ENCODE results near the gene KLHL40. TPM values are rescaled to one million over a fixed set of nuclear protein-coding genes. Genes with fewer than 3 reads are reported as not detected.

The KLHL40 gene
- total and polyA plus RNA-seq, 2 experiments from 2014 or later = not detected

DNA sequence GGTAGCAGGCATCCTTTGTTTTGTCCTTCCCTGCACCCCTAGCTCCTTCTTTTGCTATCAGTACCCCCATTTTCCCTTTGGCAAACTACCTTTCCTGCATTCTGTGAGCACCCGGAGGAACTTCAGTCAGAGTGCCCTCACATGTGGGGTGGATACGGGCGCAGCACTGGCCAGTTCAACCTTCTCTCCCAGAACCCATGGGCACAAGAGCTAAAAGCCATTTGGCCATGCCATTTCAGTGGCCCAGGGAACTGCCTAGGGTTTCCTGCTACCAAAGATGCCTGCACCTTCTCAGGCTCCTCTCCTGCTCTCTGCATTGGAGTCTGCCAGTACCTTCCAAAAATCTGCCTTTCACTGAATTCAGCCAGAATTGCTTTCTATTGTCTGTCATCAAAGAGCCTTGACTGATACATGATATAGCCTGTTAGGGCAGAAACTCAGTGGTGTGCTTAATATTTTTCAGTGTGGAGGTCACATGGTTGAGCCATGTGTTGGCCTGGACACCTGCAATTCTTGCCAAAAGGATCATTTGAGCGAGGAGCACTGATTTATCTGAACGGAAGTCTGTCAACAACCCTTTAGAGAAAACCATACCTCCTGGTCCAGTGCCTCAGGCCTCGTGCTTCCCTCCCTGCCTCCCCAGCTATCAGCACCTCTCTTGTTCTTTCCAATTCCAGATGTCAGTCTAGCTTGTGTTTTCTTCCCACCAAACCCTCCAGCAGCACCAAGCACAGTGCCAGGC, 44.2 kb downstream of the KLHL40 start:
- Histone ChIP-seq H4K20me1 (ENCODE audit: insufficient read depth, poor library complexity, severe bottlenecking) (no peaks in the 10 kb centered on the region), H3K27me3 (no peaks in the 10 kb centered on the region), H3K4me1 (ENCODE audit: insufficient read depth) (no peaks in the 10 kb centered on the region), H3K27ac (no peak overlapping the region), H2AFZ (no peak overlapping the region), H3K4me3 (no peak overlapping the region), H3K9me3 (ENCODE audit: low read depth) (no peaks in the 10 kb centered on the region), H3K79me2 (no peaks in the 10 kb centered on the region), H3K9me2 (replicated peaks; ENCODE audit: insufficient read depth) (no peaks in the 10 kb centered on the region), H3K4me2 (no peak overlapping the region), H3K36me3 (replicated peaks; ENCODE audit: insufficient read depth, low read depth) (no peaks in the 10 kb centered on the region)
- DNase-seq (ENCODE audit: low spot score) = no peak
- TF ChIP-seq EZH2 (IDR thresholded peaks at IDR 0.05; ENCODE audit: borderline replicate concordance) = no peak
- TF ChIP-seq, protein P1, sequence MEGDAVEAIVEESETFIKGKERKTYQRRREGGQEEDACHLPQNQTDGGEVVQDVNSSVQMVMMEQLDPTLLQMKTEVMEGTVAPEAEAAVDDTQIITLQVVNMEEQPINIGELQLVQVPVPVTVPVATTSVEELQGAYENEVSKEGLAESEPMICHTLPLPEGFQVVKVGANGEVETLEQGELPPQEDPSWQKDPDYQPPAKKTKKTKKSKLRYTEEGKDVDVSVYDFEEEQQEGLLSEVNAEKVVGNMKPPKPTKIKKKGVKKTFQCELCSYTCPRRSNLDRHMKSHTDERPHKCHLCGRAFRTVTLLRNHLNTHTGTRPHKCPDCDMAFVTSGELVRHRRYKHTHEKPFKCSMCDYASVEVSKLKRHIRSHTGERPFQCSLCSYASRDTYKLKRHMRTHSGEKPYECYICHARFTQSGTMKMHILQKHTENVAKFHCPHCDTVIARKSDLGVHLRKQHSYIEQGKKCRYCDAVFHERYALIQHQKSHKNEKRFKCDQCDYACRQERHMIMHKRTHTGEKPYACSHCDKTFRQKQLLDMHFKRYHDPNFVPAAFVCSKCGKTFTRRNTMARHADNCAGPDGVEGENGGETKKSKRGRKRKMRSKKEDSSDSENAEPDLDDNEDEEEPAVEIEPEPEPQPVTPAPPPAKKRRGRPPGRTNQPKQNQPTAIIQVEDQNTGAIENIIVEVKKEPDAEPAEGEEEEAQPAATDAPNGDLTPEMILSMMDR (IDR thresholded peaks at IDR 0.05; ENCODE audit: poor library complexity) = no peak
- WGBS (ENCODE audit: low lambda C conversion rate, missing lambda C conversion rate) = 84% methylated on average over 6 of the region's 6 CpGs

DNA sequence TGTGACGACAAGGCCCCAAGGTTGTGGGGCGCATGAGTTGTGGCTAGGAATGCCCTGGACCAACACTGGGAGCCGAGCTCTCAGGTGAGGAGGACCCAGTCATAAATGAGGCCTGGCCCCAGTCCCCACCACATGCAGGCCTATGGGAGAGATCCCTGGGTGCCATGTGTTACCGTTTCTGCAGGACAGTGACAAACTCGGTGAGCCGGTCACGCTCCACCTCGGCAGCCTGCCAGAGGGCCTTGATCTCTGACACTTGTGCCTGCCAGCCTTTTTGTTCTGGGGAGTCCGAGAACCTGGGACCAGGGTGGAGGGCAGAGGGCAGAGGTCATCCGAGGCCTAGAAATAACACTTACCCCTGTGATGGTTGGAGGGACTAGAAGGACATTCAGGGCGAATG, 45.0 kb downstream of the KLHL40 start:
- Histone ChIP-seq H3K27me3 (no peaks in the 10 kb centered on the region), H4K20me1 (ENCODE audit: insufficient read depth, poor library complexity, severe bottlenecking) (no peaks in the 10 kb centered on the region), H3K36me3 (replicated peaks; ENCODE audit: insufficient read depth, low read depth) (no peaks in the 10 kb centered on the region), H3K4me3 (no peak overlapping the region), H2AFZ (no peak overlapping the region), H3K79me2 (no peaks in the 10 kb centered on the region), H3K4me2 (no peak overlapping the region), H3K9me2 (replicated peaks; ENCODE audit: insufficient read depth) (no peaks in the 10 kb centered on the region), H3K4me1 (ENCODE audit: insufficient read depth) (no peaks in the 10 kb centered on the region), H3K27ac (no peak overlapping the region), H3K9me3 (ENCODE audit: low read depth) (no peaks in the 10 kb centered on the region)
- TF ChIP-seq EZH2phosphoT487 (IDR thresholded peaks at IDR 0.05; ENCODE audit: low read depth, severe bottlenecking, unreplicated experiment) (no peak), EZH2 (IDR thresholded peaks at IDR 0.05; ENCODE audit: borderline replicate concordance) (no peak)
- TF ChIP-seq, protein P1 (IDR thresholded peaks at IDR 0.05; ENCODE audit: poor library complexity) = no peak
- no peak for DNase-seq (ENCODE audit: low spot score)
- 95% methylated on average over 11 of the region's 11 CpGs for WGBS (ENCODE audit: low lambda C conversion rate, missing lambda C conversion rate)

DNA sequence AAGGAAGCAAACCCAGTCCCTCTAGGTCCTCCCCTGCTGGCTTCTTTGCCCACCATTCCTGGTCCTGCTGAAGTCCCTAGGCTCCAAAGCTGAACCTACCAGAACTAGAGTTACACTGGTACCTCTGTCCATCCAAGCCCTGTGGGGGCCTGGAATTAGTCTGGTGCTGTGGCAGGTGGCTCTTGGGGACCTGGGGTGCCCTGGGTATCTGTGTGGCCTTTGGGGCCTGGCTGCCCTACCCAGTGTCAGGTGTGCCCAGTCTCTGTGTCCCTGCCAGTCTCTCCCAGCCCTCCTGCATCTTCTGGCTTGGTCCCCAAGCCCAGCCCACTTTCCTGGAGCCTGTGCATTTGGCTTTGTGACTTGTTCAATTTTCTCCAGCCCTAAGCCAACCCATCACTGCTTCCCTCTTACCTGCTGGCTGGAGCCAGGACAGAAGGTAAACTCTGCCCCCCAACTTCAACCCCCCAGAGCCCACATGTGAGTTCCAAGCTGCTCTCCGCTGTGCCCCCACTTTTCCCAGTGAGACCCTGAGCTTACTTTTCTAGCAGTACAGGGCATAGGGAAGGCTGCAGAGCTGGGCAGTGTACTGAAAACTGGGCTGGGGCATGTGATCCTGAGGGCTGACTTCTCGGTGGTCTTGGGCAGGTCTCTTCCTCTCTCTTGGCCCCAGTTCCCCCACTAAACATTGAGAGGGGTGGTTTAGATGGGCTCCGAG, 45.5 kb downstream of the KLHL40 start:
- H3K9me3 ChIP-seq (ENCODE audit: low read depth) = no peaks in the 10 kb centered on the region
- H2AFZ ChIP-seq = no peak overlapping the region
- H3K4me1 ChIP-seq (ENCODE audit: insufficient read depth) = no peaks in the 10 kb centered on the region
- H3K79me2 ChIP-seq = no peaks in the 10 kb centered on the region
- H3K4me3 ChIP-seq = no peak overlapping the region
- 90% methylated on average over 3 of the region's 3 CpGs for WGBS (ENCODE audit: low lambda C conversion rate, missing lambda C conversion rate)
- H3K36me3 ChIP-seq (replicated peaks; ENCODE audit: insufficient read depth, low read depth) = no peaks in the 10 kb centered on the region
- DNase-seq (ENCODE audit: low spot score) = no peak
- H3K27ac ChIP-seq = no peak overlapping the region
- no peaks in the 10 kb centered on the region for H3K9me2 ChIP-seq (replicated peaks; ENCODE audit: insufficient read depth)
- no peak overlapping the region for H3K4me2 ChIP-seq
- no peaks in the 10 kb centered on the region for H3K27me3 ChIP-seq
- H4K20me1 ChIP-seq (ENCODE audit: insufficient read depth, poor library complexity, severe bottlenecking) = no peaks in the 10 kb centered on the region
- TF ChIP-seq EZH2 (IDR thresholded peaks at IDR 0.05; ENCODE audit: borderline replicate concordance) = no peak
- no peak for TF ChIP-seq EZH2phosphoT487 (IDR thresholded peaks at IDR 0.05; ENCODE audit: low read depth, severe bottlenecking, unreplicated experiment)
- TF ChIP-seq, protein P1 (IDR thresholded peaks at IDR 0.05; ENCODE audit: poor library complexity) = no peak
